Omental fat pad (tissue), 4 donors: ENCODE data around the gene DPEP3. TPM values are rescaled to one million over a fixed set of nuclear protein-coding genes. Genes with fewer than 3 reads are reported as not detected.
"Not testable (repeated sequence)": the region's sequence is repeated elsewhere in the genome, so short reads cannot be mapped to it uniquely, and the experiment has no call there.

Experiments used
- ATAC-seq: fragments of 150-250 bp; one replicate; pipeline ENCODE4 v1.9.1; 2016; ENCODE audit warnings: mild to moderate bottlenecking, moderate library complexity; ENCODE audit not compliant: low FRiP score
- DNase-seq: peaks from one replicate; pipeline ENCODE4 v3.0.0-alpha.2; 2019; ENCODE audit warnings: low spot score
- CTCF ChIP-seq, 3 donors: fragments of 450-650 bp; IDR thresholded peaks; one replicate each; pipeline ENCODE4 v1.5.1; 2016 to 2017; ENCODE audit warnings: antibody characterized with exemption in 3 of 3, mild to moderate bottlenecking in 3 of 3, moderate library complexity in 2 of 3
- total RNA-seq, 4 donors: library from RNA; depleted of rRNA; stranded (reverse); fragments of >200 nt; gene quantifications; one replicate each; pipeline ENCODE4 v1.1.0, GENCODE V29; 2016

Gene DPEP3
- total RNA-seq, 4 donors from 2014 or later = 0.24 to 0.63 TPM; not detected in 2

- no peak for DNase-seq
- no peak for ATAC-seq
Observed at GRCh38 chr16:67939507-67940445, 40.5 kb downstream of the DPEP3 start.

GRCh38 chr16:67937713-67938112 is 42.6 kb downstream of the DPEP3 start:
- not testable (repeated sequence) for DNase-seq

More at GRCh38 chr16:67939507-67940445, 40.5 kb downstream of the DPEP3 start:
- TF ChIP-seq CTCF (IDR thresholded peaks at IDR 0.05) = no peak

GRCh38 chr16:67936880-67937605 is 43.3 kb downstream of the DPEP3 start:
- DNase-seq (no peak), ATAC-seq (no peak)
- no peak for TF ChIP-seq CTCF (IDR thresholded peaks at IDR 0.05)

More at GRCh38 chr16:67937713-67938112, 42.6 kb downstream of the DPEP3 start:
- ATAC-seq = not testable (repeated sequence)

GRCh38 chr16:67936124-67936879 is 44.0 kb downstream of the DPEP3 start, which contains the start of gene PSMB10:
Gene PSMB10, minus strand, starts transcription at chr16:67936850. Its CDS starts 101 bp downstream, at chr16:67936749.
- TF ChIP-seq CTCF (IDR thresholded peaks at IDR 0.05) = no peak
- ATAC-seq (peak; percentile 31), DNase-seq (no peak)

GRCh38 chr16:67935402-67936123 is 44.7 kb downstream of the DPEP3 start:
- no peak for TF ChIP-seq CTCF (IDR thresholded peaks at IDR 0.05)
- DNase-seq = peak; percentile 76
- ATAC-seq = peak; percentile 97

GRCh38 chr16:67935101-67935401 is 45.2 kb downstream of the DPEP3 start:
- DNase-seq (no peak), ATAC-seq (no peak)
- no peak for TF ChIP-seq CTCF (IDR thresholded peaks at IDR 0.05)
